Panc1 (cell line): Measurements from ENCODE around the gene ZNF670. TPM values are rescaled to one million over a fixed set of nuclear protein-coding genes. Genes with fewer than 3 reads are reported as not detected.

ENCODE experiments used
- ATAC-seq: fragments of 200-7000 bp; cut with Tn5 transposase; 2 replicates; pipeline ENCODE4 v1.9.1; 2020; ENCODE audit warnings: mild to moderate bottlenecking, moderate library complexity
- BruUV-seq: library from RNA; stranded (reverse); fragments of 400-500 nt; replicated peaks from 2 replicates; lab custom pipeline; 2021; lab: Mats Ljungman, UMichigan
- CTCF ChIA-PET: fragments of 300-600 bp; sonication (Branson Sonifier 250); formaldehyde crosslinking; loops from one replicate; lab custom pipeline; 2022; ENCODE audit warnings: antibody characterized with exemption; lab: Charles Lee
- POLR2A ChIA-PET: fragments of 300-600 bp; sonication (Branson Sonifier 250); formaldehyde crosslinking; loops from one replicate; lab custom pipeline; 2022; ENCODE audit warnings: antibody characterized with exemption; lab: Charles Lee
- DNase-seq: peaks from one replicate; pipeline ENCODE4 v3.0.0-alpha.2; 2010; ENCODE audit warnings: low read depth, low spot score
- H3K27ac ChIP-seq: 2 replicates; pipeline ENCODE4 v1.5.1; 2011; ENCODE audit warnings: mild to moderate bottlenecking, low read length, inconsistent platforms
- H3K27me3 ChIP-seq: fragments of 200-500 bp; sonication (Bioruptor generic); 2 replicates; pipeline ENCODE4 v1.6.0; 2014; ENCODE audit warnings: low read length, inconsistent platforms; ENCODE audit not compliant: control insufficient read depth, insufficient read depth
- H3K36me3 ChIP-seq: fragments of 200-500 bp; sonication (Bioruptor generic); 2 replicates; pipeline ENCODE4 v1.5.1; 2014; ENCODE audit warnings: inconsistent platforms, mild to moderate bottlenecking, low read length, moderate library complexity; ENCODE audit not compliant: control insufficient read depth, insufficient read depth
- H3K4me1 ChIP-seq: 2 replicates; pipeline ENCODE4 v1.5.1; 2011; ENCODE audit warnings: inconsistent platforms, mild to moderate bottlenecking, low read length, moderate library complexity; ENCODE audit not compliant: control insufficient read depth, insufficient read depth
- H3K4me3 ChIP-seq, 2 experiments: 2 replicates each; pipeline ENCODE4 v1.5.1; 2011 to 2012; ENCODE audit warnings: low read depth in 2 of 2, low read length in 2 of 2, mild to moderate bottlenecking in 2 of 2, inconsistent platforms in 1 of 2, moderate library complexity in 1 of 2
- H3K9me3 ChIP-seq: fragments of 200-500 bp; sonication (Bioruptor generic); 2 replicates; pipeline ENCODE4 v1.5.1; 2014; ENCODE audit warnings: low read depth, mild to moderate bottlenecking, inconsistent platforms, low read length, moderate library complexity; ENCODE audit not compliant: control insufficient read depth, insufficient read depth
- POLR2AphosphoS5 ChIP-seq: IDR thresholded peaks from 2 replicates; pipeline ENCODE4 v1.6.1; 2012; ENCODE audit warnings: mild to moderate bottlenecking, low read depth, low read length, moderate library complexity
- SIN3A ChIP-seq: IDR thresholded peaks from 2 replicates; pipeline ENCODE4 v1.6.1; 2012; ENCODE audit warnings: low read depth, mild to moderate bottlenecking, low read length, moderate library complexity, borderline replicate concordance; ENCODE audit not compliant: insufficient read depth
- TCF7L2 ChIP-seq: IDR thresholded peaks from 2 replicates; pipeline ENCODE4 v1.6.1; 2011; ENCODE audit warnings: mild to moderate bottlenecking, low read depth, low read length, inconsistent platforms
- in situ Hi-C: cut with HindIII; loops from 2 replicates; pipeline ENCODE4 v1.10.0; 2016; ENCODE audit warnings: low sequenced_read_pairs, low pct_unique_long_range_greater_than_20kb
- intact Hi-C: fragments of 100-400 bp; cut with micrococcal nuclease; formaldehyde crosslinking; loops from one replicate; pipeline ENCODE4 v1.10.0; 2022; ENCODE audit not compliant: unreplicated experiment
- total RNA-seq: library from RNA; stranded (reverse); gene quantifications from one replicate; pipeline ENCODE4 v1.2.1, GENCODE V29; 2021; ENCODE audit not compliant: unreplicated experiment
- TF ChIP-seq, protein P1 (sequence below): fragments of 450-650 bp; IDR thresholded peaks from 2 replicates; pipeline ENCODE4 v1.5.1; 2017; ENCODE audit warnings: mild to moderate bottlenecking
- TF ChIP-seq, protein P2 (sequence below), 2 experiments: IDR thresholded peaks; 2 replicates each; pipeline ENCODE4 v1.6.1; 2011 to 2012; ENCODE audit warnings: low read depth in 2 of 2, control low read depth in 1 of 2, low read length in 1 of 2, mild to moderate bottlenecking in 1 of 2, moderate library complexity in 1 of 2; ENCODE audit not compliant: insufficient read depth in 1 of 2

Gene ZNF670
- total RNA-seq, 1 experiment from 2014 or later = 6.4 TPM

DNA sequence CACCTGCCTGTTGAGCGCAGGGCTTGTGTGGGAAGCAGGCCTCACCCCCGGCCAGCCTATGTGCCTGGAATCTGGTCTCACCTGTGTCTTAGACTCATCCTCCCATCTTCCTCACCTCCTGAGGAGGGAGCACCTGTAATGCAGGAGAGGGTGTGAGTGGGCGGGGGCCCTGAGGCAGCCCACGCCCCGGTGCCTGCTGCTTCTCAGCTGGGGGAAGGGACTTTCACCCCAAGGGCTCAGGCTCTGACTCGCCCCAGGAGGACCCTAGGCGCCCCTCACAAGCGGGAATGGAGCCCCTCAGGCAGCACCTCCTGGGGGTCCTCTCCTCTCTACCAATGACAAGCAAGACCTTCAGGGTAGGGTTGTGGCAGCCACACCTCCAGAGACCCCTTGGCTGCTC, 6.7 kb upstream of the ZNF670 start:
- H3K36me3 ChIP-seq = no peaks in the 10 kb centered on the region
- ChIA-PET CTCF (no interaction called here), POLR2A (no interaction called here)
- DNase-seq (no peak), ATAC-seq (no peak)
- no peaks in the 10 kb centered on the region for H3K9me3 ChIP-seq
- no peak for TF ChIP-seq TCF7L2
- TF ChIP-seq, protein P1, sequence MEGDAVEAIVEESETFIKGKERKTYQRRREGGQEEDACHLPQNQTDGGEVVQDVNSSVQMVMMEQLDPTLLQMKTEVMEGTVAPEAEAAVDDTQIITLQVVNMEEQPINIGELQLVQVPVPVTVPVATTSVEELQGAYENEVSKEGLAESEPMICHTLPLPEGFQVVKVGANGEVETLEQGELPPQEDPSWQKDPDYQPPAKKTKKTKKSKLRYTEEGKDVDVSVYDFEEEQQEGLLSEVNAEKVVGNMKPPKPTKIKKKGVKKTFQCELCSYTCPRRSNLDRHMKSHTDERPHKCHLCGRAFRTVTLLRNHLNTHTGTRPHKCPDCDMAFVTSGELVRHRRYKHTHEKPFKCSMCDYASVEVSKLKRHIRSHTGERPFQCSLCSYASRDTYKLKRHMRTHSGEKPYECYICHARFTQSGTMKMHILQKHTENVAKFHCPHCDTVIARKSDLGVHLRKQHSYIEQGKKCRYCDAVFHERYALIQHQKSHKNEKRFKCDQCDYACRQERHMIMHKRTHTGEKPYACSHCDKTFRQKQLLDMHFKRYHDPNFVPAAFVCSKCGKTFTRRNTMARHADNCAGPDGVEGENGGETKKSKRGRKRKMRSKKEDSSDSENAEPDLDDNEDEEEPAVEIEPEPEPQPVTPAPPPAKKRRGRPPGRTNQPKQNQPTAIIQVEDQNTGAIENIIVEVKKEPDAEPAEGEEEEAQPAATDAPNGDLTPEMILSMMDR = no peak
- TF ChIP-seq POLR2AphosphoS5 = no peak
- TF ChIP-seq, protein P2, sequence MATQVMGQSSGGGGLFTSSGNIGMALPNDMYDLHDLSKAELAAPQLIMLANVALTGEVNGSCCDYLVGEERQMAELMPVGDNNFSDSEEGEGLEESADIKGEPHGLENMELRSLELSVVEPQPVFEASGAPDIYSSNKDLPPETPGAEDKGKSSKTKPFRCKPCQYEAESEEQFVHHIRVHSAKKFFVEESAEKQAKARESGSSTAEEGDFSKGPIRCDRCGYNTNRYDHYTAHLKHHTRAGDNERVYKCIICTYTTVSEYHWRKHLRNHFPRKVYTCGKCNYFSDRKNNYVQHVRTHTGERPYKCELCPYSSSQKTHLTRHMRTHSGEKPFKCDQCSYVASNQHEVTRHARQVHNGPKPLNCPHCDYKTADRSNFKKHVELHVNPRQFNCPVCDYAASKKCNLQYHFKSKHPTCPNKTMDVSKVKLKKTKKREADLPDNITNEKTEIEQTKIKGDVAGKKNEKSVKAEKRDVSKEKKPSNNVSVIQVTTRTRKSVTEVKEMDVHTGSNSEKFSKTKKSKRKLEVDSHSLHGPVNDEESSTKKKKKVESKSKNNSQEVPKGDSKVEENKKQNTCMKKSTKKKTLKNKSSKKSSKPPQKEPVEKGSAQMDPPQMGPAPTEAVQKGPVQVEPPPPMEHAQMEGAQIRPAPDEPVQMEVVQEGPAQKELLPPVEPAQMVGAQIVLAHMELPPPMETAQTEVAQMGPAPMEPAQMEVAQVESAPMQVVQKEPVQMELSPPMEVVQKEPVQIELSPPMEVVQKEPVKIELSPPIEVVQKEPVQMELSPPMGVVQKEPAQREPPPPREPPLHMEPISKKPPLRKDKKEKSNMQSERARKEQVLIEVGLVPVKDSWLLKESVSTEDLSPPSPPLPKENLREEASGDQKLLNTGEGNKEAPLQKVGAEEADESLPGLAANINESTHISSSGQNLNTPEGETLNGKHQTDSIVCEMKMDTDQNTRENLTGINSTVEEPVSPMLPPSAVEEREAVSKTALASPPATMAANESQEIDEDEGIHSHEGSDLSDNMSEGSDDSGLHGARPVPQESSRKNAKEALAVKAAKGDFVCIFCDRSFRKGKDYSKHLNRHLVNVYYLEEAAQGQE (IDR thresholded peaks at IDR 0.05; ENCODE audit: insufficient read depth in 1 of 2, low read depth in 2 of 2, low read length in 1 of 2) = no peak
- no peak for TF ChIP-seq SIN3A
- in situ Hi-C loops (no loop called here), intact Hi-C loops (no loop called here)
- no peaks in the 10 kb centered on the region for H3K4me1 ChIP-seq
- H3K4me3 ChIP-seq = no peak overlapping the region
- H3K27me3 ChIP-seq = no peaks in the 10 kb centered on the region
- no peak overlapping the region for H3K27ac ChIP-seq
- no TSS peak for BruUV-seq

DNA sequence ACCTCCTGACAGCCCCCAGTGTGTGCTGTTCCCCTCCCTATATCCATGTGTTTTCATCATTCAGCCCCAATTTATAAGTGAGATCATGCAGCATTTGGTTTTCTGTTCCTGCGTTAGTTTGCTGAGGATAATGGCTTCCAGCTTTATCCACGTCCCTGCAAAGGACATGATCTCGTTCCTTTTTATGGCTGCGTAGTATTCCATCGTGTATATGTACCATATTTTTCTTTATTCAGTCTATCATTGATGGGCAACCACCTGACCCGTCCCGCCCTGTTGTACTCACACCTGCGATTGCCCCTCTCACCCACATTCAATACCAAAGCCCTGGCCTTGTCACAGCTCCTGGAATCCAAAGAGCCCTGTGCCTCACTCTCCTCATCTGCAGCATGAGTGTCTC, 6.2 kb upstream of the ZNF670 start:
- TF ChIP-seq, protein P1 = no peak
- TF ChIP-seq POLR2AphosphoS5 (no peak), TCF7L2 (no peak), SIN3A (no peak)
- TF ChIP-seq, protein P2 (IDR thresholded peaks at IDR 0.05; ENCODE audit: insufficient read depth in 1 of 2, low read depth in 2 of 2, low read length in 1 of 2) = no peak

More for the DNA sequence above, 6.2 kb upstream of the ZNF670 start:
- H3K4me3 ChIP-seq = no peak overlapping the region
- no peak for DNase-seq
- no peaks in the 10 kb centered on the region for H3K27me3 ChIP-seq
- no peak overlapping the region for H3K27ac ChIP-seq
- ATAC-seq = no peak
- intact Hi-C loops = no loop called here
- ChIA-PET POLR2A (no interaction called here), CTCF (no interaction called here)
- peaks cover 5% of the 10 kb centered on the region; the same call in 1 of the 2 replicates for H3K4me1 ChIP-seq
- in situ Hi-C loops = no loop called here
- BruUV-seq = no TSS peak
- no peaks in the 10 kb centered on the region for H3K9me3 ChIP-seq
- H3K36me3 ChIP-seq = no peaks in the 10 kb centered on the region
